H1 (cell line): ENCODE measurements around the gene MIS18A. TPM values are rescaled to one million over a fixed set of nuclear protein-coding genes. Genes with fewer than 3 reads are reported as not detected.
A peak's percentile ranks its signal among the peaks of the same experiment; 100 is the strongest.

Experiments used
- CTCF ChIA-PET: fragments of 300-600 bp; sonication (Branson Sonifier 250); formaldehyde crosslinking; loops from one replicate; lab custom pipeline; 2021; ENCODE audit not compliant: partially characterized antibody; lab: Charles Lee
- POLR2A ChIA-PET: fragments of 300-600 bp; sonication (Branson Sonifier 250); formaldehyde crosslinking; loops from one replicate; lab custom pipeline; 2021; ENCODE audit warnings: inconsistent platforms; ENCODE audit not compliant: partially characterized antibody; lab: Charles Lee
- DNase-seq, 2 experiments: peaks; one replicate each; pipeline versions ENCODE4 v3.0.0 to v3.0.0-alpha.2; 2010 to 2022; ENCODE audit warnings: low spot score in 2 of 2, low read depth in 1 of 2, mixed read lengths in 1 of 2
- FAIRE-seq: peaks from 2 replicates; lab custom pipeline; 2011; peaks lifted over from hg19 to GRCh38; lab: Jason Lieb, UNC
- H2AFZ ChIP-seq: 2 replicates; pipeline ENCODE4 v1.8.1; 2012; ENCODE audit warnings: low read length, inconsistent platforms
- H2AK5ac ChIP-seq: 2 replicates; pipeline ENCODE4 v1.6.1; 2013; ENCODE audit warnings: low read depth, low read length
- H2BK120ac ChIP-seq: replicated peaks from 2 replicates; pipeline ENCODE3; 2013; ENCODE audit warnings: low read depth, low read length, inconsistent platforms
- H2BK12ac ChIP-seq: 2 replicates; pipeline ENCODE4 v1.6.1; 2013; ENCODE audit warnings: low read depth, low read length
- H2BK15ac ChIP-seq: 2 replicates; pipeline ENCODE4 v1.6.1; 2013; ENCODE audit warnings: low read length
- H2BK20ac ChIP-seq: 2 replicates; pipeline ENCODE4 v1.6.1; 2013; ENCODE audit warnings: low read length
- H2BK5ac ChIP-seq: 2 replicates; pipeline ENCODE4 v1.6.1; 2013; ENCODE audit warnings: low read depth, low read length
- H3K14ac ChIP-seq: 2 replicates; pipeline ENCODE4 v1.6.1; 2013; ENCODE audit warnings: inconsistent platforms; ENCODE audit not compliant: insufficient read length
- H3K18ac ChIP-seq: 2 replicates; pipeline ENCODE4 v1.6.1; 2013; ENCODE audit warnings: low read length; ENCODE audit errors: extremely low read depth
- H3K23ac ChIP-seq: 2 replicates; pipeline ENCODE4 v1.6.1; 2013; ENCODE audit warnings: inconsistent platforms; ENCODE audit not compliant: insufficient read length
- H3K23me2 ChIP-seq: 2 replicates; pipeline ENCODE4 v1.6.1; 2013; ENCODE audit warnings: low read depth, low read length
- H3K27ac ChIP-seq: 2 replicates; pipeline ENCODE4 v1.6.1; 2011; ENCODE audit warnings: low read depth, low read length, inconsistent platforms
- H3K27me3 ChIP-seq, 4 experiments: replicated peaks in 1 of 4; 1 replicate in 1 of 4; 2 replicates in 3 of 4; pipeline versions ENCODE4 v1.6.1 to v1.8.1; 2011 to 2013; ENCODE audit warnings: low read length in 3 of 4, mild to moderate bottlenecking in 3 of 4, inconsistent platforms in 2 of 4, mixed read lengths in 2 of 4, moderate library complexity in 1 of 4; ENCODE audit not compliant: control insufficient read depth in 3 of 4, insufficient read depth in 3 of 4; ENCODE audit errors: extremely low read depth in 1 of 4
- H3K36me3 ChIP-seq, 4 experiments: 2 replicates each; pipeline versions ENCODE4 v1.6.1 to v1.8.1; 2011 to 2013; ENCODE audit warnings: mild to moderate bottlenecking in 4 of 4, low read length in 3 of 4, moderate library complexity in 2 of 4, control low read depth in 1 of 4, inconsistent platforms in 1 of 4; ENCODE audit not compliant: insufficient read depth in 4 of 4, control insufficient read depth in 2 of 4
- H3K4ac ChIP-seq: replicated peaks from 2 replicates; pipeline ENCODE3; 2013; ENCODE audit warnings: low read length, low read depth, mixed read lengths, inconsistent platforms; ENCODE audit not compliant: insufficient read length
- H3K4me1 ChIP-seq, 4 experiments: replicated peaks in 1 of 4; 1 replicate in 1 of 4; 2 replicates in 3 of 4; pipeline versions ENCODE4 v1.6.1 to v1.8.1; 2011 to 2013; ENCODE audit warnings: low read length in 3 of 4, inconsistent platforms in 2 of 4, mixed read lengths in 1 of 4; ENCODE audit not compliant: insufficient read depth in 4 of 4, control insufficient read depth in 3 of 4
- H3K4me2 ChIP-seq, 2 experiments: 2 replicates each; pipeline versions ENCODE4 v1.6.1 to v1.8.1; 2011 to 2013; ENCODE audit warnings: low read depth in 2 of 2, low read length in 2 of 2, control low read depth in 1 of 2, inconsistent platforms in 1 of 2, mild to moderate bottlenecking in 1 of 2; ENCODE audit not compliant: insufficient read depth in 1 of 2
- H3K4me3 ChIP-seq, 4 experiments: fragments of 200-600, 300-600 bp in 1 of 4; sonication (generic), shearing (Covaris generic), sonication (Bioruptor Twin) in 1 of 4; 2 replicates each; pipeline versions ENCODE4 v1.5.1 to v1.8.1; 2011 to 2016; ENCODE audit warnings: low read length in 4 of 4, low read depth in 3 of 4, control low read depth in 2 of 4, inconsistent platforms in 2 of 4, mild to moderate bottlenecking in 2 of 4, mixed read lengths in 1 of 4, moderate library complexity in 1 of 4; ENCODE audit not compliant: insufficient read depth in 2 of 4; ENCODE audit errors: extremely low read depth in 1 of 4
- H3K56ac ChIP-seq: replicated peaks from 2 replicates; pipeline ENCODE3; 2013; ENCODE audit warnings: low read depth, mild to moderate bottlenecking, mixed read lengths, low read length, inconsistent platforms; ENCODE audit not compliant: insufficient read length
- H3K79me1 ChIP-seq: 2 replicates; pipeline ENCODE4 v1.6.1; 2013; ENCODE audit warnings: low read depth, low read length, control low read depth
- H3K79me2 ChIP-seq, 2 experiments: 2 replicates each; pipeline versions ENCODE4 v1.6.1 to v1.8.1; 2012 to 2013; ENCODE audit warnings: low read length in 2 of 2, mild to moderate bottlenecking in 2 of 2, inconsistent platforms in 1 of 2; ENCODE audit not compliant: insufficient read depth in 2 of 2, control insufficient read depth in 1 of 2
- H3K9ac ChIP-seq, 4 experiments: replicated peaks in 1 of 4; 1 replicate in 1 of 4; 2 replicates in 3 of 4; pipeline versions ENCODE4 v1.6.1 to v1.8.1; 2011 to 2013; ENCODE audit warnings: low read depth in 3 of 4, low read length in 3 of 4, control low read depth in 2 of 4, mild to moderate bottlenecking in 2 of 4, moderate library complexity in 2 of 4, inconsistent platforms in 1 of 4; ENCODE audit errors: extremely low read depth in 1 of 4
- H3K9me3 ChIP-seq, 2 experiments: 2 replicates each; pipeline versions ENCODE4 v1.6.1 to v1.8.1; 2012 to 2013; ENCODE audit warnings: mild to moderate bottlenecking in 2 of 2, moderate library complexity in 2 of 2, control low read depth in 1 of 2, inconsistent platforms in 1 of 2, low read depth in 1 of 2, low read length in 1 of 2, mixed read lengths in 1 of 2; ENCODE audit not compliant: insufficient read depth in 2 of 2
- H4K20me1 ChIP-seq, 2 experiments: replicated peaks in 1 of 2; 2 replicates each; pipeline versions ENCODE3 to v1.8.1; 2011 to 2013; ENCODE audit warnings: inconsistent platforms in 2 of 2, low read length in 2 of 2, mild to moderate bottlenecking in 1 of 2; ENCODE audit not compliant: insufficient read depth in 2 of 2, control insufficient read depth in 1 of 2
- H4K5ac ChIP-seq: 2 replicates; pipeline ENCODE4 v1.6.1; 2013; ENCODE audit warnings: low read length, low read depth, mixed read lengths, inconsistent platforms; ENCODE audit not compliant: insufficient read length
- H4K8ac ChIP-seq: 2 replicates; pipeline ENCODE4 v1.8.0; 2013; ENCODE audit warnings: mild to moderate bottlenecking, moderate library complexity, low read length, inconsistent platforms; ENCODE audit not compliant: insufficient read depth; ENCODE audit errors: extremely low read depth
- H4K91ac ChIP-seq: replicated peaks from 2 replicates; pipeline ENCODE3; 2013; ENCODE audit warnings: low read length, mixed read lengths, inconsistent platforms; ENCODE audit not compliant: insufficient read length
- BCL11A ChIP-seq, 2 experiments: IDR thresholded peaks; one replicate each; pipeline ENCODE4 v1.6.1; 2011; ENCODE audit warnings: low read depth in 2 of 2, low read length in 2 of 2, mild to moderate bottlenecking in 2 of 2
- CBX5 ChIP-seq: fragments of 300-800, 300-1000 bp; sonication (generic); IDR thresholded peaks from 2 replicates; pipeline ENCODE4 v1.7.1; 2016; ENCODE audit warnings: antibody characterized with exemption, low read length, low read depth
- HDAC2 ChIP-seq, 2 experiments: fragments of 300-600 bp in 1 of 2; sonication (generic) in 1 of 2; IDR thresholded peaks; 2 replicates each; pipeline ENCODE4 v1.6.1; 2011 to 2012; ENCODE audit warnings: low read depth in 2 of 2, low read length in 2 of 2, mild to moderate bottlenecking in 2 of 2, moderate library complexity in 2 of 2, borderline replicate concordance in 1 of 2, inconsistent platforms in 1 of 2
- KDM1A ChIP-seq: fragments of 200-600, 300-600 bp; sonication (generic); IDR thresholded peaks from 2 replicates; pipeline ENCODE4 v1.7.1; 2016; ENCODE audit warnings: mild to moderate bottlenecking, low read length, borderline replicate concordance
- WGBS, 2 experiments: shearing (Covaris generic) in 1 of 2; methylation state at CpG; one replicate each; pipeline versions ENCODE4 v1.1.6 to v1.1.7; 2013 to 2015; ENCODE audit warnings: low lambda C conversion rate in 2 of 2, mixed read lengths in 2 of 2, inconsistent platforms in 1 of 2, low coverage in 1 of 2, missing lambda C conversion rate in 1 of 2; ENCODE audit not compliant: insufficient replicate concordance in 2 of 2, insufficient coverage in 1 of 2, insufficient read length in 1 of 2; ENCODE audit errors: extremely low coverage in 1 of 2, missing lambda C conversion rate in 1 of 2; 5-methylcytosine and 5-hydroxymethylcytosine counted together
- polyA plus RNA-seq, 7 experiments: library from polyadenylated mRNA; depleted of rRNA in 3 of 7; stranded (reverse) in 5 of 7; unstranded in 2 of 7; fragments of >200 nt in 5 of 7; fragments of 200-250 nt in 2 of 7; gene quantifications; 1 replicate in 5 of 7; 2 replicates in 1 of 7; 4 replicates in 1 of 7; pipeline versions ENCODE4 v1.2.1 to v1.2.3, GENCODE V29; 2011 to 2013; ENCODE audit warnings: missing spikeins in 2 of 7, mixed read lengths in 2 of 7
- total RNA-seq: library from RNA; stranded (reverse); fragmentation: NEBNext Ultra II Directional; extraction: Animal tissue kit (Norgen Biotek cat#: 25700); gene quantifications from 2 replicates; pipeline ENCODE4 v1.2.1, GENCODE V29; 2021

The MIS18A gene
- total and polyA plus RNA-seq, 2 of the 8 experiments (the other 6 are each of a cell fraction or from before 2014, with no cell fraction given), result 28.9 to 53.0 TPM

DNA sequence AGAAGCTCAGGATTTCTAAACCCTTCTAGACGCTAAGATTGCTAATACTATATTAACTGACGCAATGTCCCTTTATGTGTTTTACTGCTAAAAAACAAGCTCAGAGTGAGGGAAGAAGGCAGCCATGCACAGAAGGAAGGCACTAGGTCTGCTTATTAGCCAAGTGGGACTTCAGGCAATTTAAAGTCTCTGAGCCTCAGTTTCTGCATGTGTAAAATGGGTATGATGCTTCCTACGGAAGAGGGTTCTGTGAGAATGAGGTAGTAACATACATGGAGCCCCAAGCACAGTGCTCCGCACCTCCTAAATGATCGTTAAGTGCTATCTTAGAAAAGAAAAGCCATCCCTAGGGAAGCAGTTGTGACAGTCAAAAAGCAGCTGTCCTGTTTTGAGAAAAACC lies 16.9 kb downstream of the MIS18A start:
- Histone ChIP-seq H3K36me3 (peaks cover 0 to 3% (median 2%) of the 10 kb centered on the region in 4 experiments; a peak in 4 of 8 replicates), H2AK5ac (no peak overlapping the region), H3K4me2 (no peak overlapping the region), H4K20me1 (no peaks in the 10 kb centered on the region), H4K5ac (no peak overlapping the region), H3K9me3 (no peaks in the 10 kb centered on the region), H3K4ac (no peak overlapping the region), H3K79me1 (no peaks in the 10 kb centered on the region), H3K23me2 (no peaks in the 10 kb centered on the region), H3K27ac (no peak overlapping the region), H3K14ac (no peak overlapping the region), H3K56ac (no peak overlapping the region), H2BK12ac (no peak overlapping the region), H3K18ac (no peak overlapping the region), H3K9ac (no peak overlapping the region), H4K8ac (no peak overlapping the region), H3K79me2 (no peaks in the 10 kb centered on the region), H3K27me3 (no peaks in the 10 kb centered on the region), H2AFZ (no peak overlapping the region), H2BK15ac (no peak overlapping the region), H3K4me3 (no peak overlapping the region), H3K4me1 (0 out of 7 replicates have a peak, but pooled peaks cover 0 to 1% (median 0%) of the 10 kb centered on the region in 4 experiments), H2BK120ac (no peak overlapping the region), H3K23ac (no peak overlapping the region), H2BK5ac (no peak overlapping the region), H2BK20ac (no peak overlapping the region), H4K91ac (no peak overlapping the region)
- no peak for DNase-seq
- CTCF ChIA-PET, result interaction anchor here (0.6 to 1.0 kb wide), 6 partner anchors 8 to 476 kb away, joined by 3 read pairs; no protein-coding TSS in a partner anchor
- WGBS, 2 experiments, result 91% methylated on average over 5 of the region's 5 CpGs; no CpG with 5 or more reads in 1 of the 2 experiments
- TF ChIP-seq BCL11A (IDR thresholded peaks at IDR 0.05; ENCODE audit: low read depth in 2 of 2, low read length in 2 of 2), result no peak
- no peak for TF ChIP-seq CBX5
- TF ChIP-seq KDM1A, result 0 out of 2 replicates have a peak, but pooled peaks have one; percentile 38
- TF ChIP-seq HDAC2 (IDR thresholded peaks at IDR 0.05; ENCODE audit: borderline replicate concordance in 1 of 2, low read depth in 2 of 2, low read length in 2 of 2), result 0 out of 4 replicates have a peak, but pooled peaks of 1 of the 2 experiments have one; percentile 48
- no peak for FAIRE-seq
- POLR2A ChIA-PET, result no interaction called here
